Eye (tissue), 1 donor: ENCODE results near the gene MTHFSD.

ENCODE experiments used
- DNase-seq: peaks from one replicate; pipeline ENCODE4 v3.0.0-alpha.2; 2015

The MTHFSD gene

DNA sequence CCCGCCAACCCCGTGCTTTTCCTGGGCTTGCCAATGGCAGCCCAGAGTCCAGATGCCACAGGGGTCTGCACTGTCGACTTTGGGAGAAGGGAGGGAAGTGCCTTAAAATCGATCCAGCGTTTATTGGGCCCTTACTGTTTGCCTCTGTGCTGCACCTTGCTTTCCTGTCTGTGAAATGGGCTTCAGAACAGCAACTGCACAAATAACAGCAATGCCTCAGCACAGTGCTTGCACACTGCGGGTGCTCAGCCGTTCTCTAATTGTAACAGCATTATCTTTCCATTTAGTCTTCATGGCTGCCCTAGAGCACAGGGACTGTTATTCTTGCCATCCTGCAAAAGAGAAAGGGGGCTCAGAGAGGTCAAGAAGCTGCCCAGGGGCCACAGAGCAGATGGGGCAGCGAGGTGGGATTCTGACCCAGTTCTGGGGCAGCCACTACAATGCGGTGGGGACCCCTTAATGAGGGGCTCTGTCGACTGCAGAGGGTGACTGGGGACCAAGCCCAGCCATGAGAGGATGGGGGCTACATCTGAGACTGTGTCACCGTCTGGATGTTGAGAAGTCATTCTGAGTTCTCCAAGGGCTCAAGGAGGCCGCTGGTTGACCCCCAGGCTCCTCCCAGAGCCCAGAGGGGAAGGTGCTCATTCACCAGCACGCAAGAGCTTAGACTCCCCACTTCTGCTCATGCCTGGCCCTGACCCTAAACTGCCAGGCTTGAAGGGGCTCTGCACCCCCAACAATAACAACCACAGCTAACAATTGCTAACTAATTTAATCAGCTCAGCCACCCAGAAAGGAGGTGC, 54.1 kb downstream of the MTHFSD start:
- DNase-seq, result no peak

GRCh38 chr16:86499889-86500707, 54.9 kb downstream of the MTHFSD start:
- peak; percentile 49 for DNase-seq

- no peak for DNase-seq
These were observed 55.6 kb downstream of the MTHFSD start for GRCh38 chr16:86499440-86499786.

DNA sequence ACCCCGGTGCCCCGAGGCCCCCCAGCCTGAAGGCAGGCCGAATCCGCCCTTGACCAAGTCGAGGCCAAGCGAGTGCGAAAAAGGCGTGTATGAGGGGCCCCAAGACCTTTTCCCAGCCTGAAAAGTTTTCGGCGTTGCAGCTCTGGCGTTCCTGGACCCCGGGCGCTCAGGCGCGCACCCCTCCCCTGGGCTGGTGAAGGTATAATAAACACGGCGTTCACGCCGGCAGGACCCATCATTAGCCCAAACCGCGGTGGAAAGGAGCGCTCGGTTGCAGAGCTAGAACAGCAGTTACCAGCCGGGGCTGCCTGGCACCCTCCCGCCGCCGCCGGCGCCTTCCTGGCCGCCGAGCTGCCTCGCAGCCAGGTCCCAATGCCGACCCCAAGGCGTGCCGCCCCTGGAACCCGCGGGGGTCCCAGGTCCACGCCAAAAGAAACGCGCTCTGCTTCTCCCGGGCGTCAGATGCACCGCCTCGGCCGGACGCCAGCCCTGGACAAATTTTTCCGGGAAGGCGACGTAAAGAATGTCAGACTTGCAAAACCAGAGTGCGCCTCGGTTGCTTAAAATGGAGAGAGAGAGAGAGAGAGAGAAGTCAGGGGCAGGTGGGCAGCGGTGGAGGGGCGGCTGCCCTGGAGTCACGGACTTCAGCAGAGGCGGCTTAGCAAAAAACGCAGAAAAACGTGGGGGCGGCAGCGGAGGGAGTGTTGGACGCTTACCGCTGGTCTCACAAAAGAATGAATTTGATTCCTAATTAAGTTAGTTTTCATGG, 56.2 kb downstream of the MTHFSD start:
- peak; percentile 74 for DNase-seq

DNA sequence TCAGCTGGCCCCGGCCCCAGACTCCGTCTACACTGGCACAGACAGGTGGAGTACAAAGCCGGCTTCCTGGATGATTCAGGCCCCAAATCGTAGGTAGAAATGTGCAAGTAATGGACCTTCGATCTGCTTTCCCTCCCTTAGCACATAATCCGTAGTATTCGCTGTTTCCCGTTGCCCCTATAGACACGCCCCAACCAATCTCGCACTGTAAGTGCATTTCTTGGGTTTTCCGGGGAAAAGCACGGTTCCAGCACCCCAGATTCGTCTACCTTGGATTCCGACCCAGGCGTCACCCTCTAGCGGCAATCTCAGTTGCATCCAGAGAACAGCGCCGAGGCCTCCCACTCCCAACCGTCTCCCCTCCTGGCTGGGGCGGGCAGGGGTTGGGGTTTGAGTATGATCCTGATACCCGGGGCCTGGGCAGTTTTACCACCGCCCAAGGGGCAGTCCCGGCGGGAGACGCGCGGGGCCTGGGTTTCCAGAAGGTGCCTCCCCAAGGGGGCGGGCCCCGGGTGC, 56.8 kb downstream of the MTHFSD start:
- peak; percentile 52 for DNase-seq

DNA sequence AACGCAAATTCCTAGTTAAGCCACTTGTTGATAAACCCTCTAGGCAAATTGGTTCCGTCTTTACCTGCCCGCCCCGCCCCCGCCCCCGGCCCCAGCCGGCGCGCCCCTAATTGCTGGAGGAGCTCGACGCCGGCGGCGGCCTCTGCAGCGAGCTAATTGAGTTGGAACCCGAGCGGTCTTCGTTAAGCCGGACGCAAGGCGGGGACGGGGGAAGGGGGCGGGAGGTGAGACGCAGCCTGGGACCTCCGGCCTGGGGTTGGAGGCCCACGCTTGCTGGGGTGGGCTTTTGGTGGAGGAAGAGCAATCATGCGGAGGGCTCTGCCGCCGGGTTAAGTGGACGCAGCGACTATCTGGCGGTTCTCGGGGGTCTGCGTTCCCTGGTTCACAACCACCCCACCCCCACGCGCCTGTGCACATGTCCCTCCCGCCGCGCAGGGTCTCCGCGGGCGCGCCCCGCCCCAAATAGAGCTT, 57.4 kb downstream of the MTHFSD start:
- peak; percentile 70 for DNase-seq

DNA sequence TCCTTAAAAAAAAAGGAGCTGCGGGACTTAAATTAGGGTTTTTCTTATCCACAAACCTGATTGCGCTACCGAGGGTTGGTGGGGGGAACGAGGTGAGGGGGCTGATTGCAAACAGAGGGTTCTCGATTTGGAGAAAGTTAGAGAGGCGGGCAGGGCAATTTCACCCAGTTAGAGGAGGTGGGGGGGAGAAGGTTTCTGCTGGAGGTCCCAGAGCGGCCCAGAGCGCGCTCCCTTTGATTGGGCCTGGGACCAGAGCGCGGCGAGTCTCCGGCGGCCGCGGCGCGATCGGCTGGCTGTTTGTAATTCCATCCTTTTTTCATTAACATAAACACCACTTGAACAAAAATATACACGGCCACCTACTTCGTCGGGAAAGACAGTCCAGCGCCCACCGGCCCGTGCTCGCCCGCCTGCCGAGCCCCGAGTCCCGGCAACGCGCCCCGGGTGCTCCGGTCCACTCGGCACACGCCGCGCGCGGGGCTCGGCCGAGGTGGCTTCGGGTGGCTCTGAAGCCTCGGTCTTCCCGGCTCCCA, 58.0 kb downstream of the MTHFSD start:
- DNase-seq, result no peak

DNA sequence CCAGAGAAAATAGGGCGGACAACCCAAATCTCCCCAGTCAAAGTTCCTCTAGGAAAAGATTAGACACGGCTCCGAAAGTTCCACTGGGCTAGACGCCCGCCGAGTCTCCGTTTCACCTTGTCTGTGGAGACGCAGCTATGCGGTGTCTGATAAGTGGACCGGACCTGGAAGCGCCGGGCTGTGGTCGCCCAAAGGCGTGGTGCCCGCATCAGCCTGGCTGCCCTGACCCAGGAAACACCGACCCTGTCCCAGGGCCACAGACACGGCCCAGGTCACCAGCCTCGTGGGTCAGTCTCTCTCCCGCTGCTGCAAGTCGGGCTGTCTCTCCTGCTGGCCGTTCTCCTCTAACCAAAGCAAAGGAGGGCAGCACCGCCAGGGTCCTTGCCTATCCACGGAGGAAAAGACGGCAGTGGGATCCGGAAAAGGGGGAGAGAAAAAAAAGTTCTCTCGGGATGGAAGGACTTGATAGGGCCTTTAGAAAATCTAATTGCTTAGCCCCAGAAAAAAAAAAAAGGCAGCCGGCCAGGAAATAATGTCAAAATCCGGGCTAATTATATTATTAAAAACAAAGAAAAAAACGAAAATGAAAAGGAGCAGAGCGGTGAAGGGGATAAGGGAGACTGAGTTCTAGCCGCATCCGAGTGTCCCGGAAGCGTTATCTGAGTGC, 58.6 kb downstream of the MTHFSD start:
- DNase-seq, result peak; percentile 46

- peak; percentile 57 for DNase-seq
These were observed 59.2 kb downstream of the MTHFSD start for GRCh38 chr16:86495756-86496261.

DNA sequence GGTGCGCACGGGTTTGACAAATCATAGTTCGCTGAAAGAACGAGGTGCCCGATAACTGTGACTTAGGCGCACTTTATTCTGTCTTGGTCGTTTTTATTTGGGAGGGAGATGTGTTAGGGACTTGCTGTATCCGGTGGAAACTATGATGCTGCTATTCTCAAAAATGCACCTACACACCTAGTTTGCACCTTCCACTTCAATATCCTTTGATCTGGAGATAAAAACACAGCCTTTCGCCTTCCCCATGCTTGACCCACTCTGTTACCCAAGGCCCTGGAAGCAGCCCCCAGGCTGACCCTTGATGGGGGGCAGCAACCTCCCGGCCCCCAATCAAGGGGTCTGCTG, 59.7 kb downstream of the MTHFSD start:
- DNase-seq, result no peak

DNA sequence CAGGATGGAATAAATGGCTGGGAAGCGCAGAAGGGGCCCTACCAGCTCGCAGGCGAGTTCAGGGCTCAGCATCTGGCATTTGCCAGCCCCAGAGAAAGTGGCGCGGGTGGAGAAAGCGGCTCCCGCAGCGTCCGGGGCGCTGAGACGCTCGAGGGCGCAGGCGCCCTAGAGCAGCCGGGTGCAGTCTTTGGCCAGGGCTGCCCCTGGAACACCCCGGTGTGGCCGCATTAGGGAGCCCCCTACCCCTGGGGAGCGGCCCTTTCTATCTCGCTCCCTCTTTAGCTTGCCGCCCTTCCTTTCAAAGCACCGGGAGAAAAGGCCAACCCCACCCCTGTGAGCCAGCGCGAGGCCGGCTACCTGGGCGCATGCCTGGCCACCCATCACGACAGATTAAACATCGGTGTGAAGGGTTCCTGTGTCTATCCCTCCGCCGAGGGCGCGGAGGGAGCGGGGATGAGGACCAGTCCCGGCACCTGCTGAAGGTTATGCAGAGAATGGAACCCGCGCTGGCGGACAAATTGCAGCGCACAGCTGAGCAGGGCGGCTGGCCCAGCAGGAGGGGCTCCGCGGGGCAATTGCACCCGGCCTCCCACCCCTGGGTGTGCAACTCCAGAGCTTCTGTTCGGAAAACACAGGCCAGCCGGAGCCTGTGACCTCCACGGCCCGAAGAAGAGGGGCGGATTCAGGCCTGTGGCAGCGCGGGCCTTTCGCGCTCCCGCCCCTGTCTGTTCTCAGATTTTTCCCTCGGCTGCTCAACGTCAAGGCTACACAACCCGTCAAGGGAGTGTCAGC, 60.3 kb downstream of the MTHFSD start:
- peak; percentile 50 for DNase-seq

DNA sequence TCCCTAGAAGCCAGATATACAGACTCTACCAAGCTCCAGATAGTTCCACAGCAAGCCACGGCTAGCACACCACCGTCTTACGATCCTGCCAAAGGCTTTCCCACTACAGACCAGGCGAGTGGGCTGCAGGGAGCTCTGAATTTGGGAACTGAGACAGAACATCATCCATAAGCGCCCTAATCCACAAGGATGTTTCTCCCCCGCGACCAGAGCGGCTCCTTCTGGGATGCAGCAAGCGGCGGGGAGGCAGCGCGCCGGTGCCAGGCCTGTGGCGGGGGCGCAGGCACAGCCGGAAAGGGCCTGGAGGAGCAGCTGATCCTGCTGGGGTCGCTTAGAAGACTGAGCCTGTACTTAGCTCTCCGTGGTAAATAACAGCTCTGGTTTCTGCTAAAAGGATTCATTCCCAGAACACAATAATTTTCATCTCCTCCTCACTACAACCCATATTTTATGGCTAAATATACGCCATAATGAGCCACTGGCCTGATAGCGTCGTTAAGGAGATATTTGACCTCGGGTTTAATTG, 60.9 kb downstream of the MTHFSD start:
- DNase-seq, result peak; percentile 53

DNA sequence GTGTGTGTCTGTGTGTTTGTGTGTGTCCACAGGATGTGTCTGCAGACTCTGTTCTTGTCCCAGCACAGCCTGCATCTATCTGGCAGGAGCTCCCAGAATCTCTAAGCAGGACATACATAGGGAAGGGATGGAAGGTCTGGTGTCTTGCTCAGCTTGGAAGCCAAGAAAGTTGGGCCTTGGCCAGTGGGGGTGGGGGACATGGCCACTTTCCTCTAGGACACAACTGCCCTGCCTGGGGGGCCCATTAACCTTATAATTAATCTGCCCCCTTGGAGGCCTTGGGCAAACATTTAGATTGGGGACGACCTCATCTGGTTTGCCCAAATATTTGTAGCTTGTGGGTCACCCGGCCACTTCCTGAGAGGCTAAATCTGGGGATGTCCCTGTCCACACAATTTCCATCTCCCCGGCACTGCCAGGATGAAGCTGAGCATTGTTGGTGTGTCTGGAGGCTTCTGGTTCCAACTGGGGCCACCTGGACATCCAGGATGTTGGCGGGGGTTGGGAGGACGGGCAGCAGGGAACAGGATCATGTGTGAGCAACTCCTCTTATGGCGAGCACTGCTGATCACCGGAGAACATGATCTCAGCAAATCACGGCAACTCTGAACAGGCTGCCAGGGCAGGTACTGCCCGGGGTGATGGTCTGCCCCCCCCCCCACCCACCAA, 61.9 kb downstream of the MTHFSD start:
- no peak for DNase-seq

- no peak for DNase-seq
These were observed 62.6 kb downstream of the MTHFSD start for GRCh38 chr16:86492267-86492960.

DNA sequence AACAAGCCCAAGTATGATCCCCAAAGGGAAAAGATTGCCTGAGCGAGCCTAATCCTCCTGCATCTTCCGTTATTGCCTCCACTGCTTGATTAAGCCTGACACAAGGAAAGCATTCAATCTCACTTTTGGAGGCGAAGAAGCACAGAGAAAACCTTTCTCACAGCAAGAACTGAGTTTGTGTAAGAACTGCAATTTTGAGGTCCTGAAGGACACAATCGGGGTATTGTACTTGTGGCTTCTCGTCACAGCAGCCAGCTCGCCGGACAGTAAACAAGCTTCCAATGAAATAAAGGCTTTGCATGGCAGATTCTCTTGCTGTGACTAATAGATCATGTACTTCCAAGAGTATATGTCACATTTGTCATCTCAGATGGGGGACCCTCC, 63.4 kb downstream of the MTHFSD start:
- peak; percentile 32 for DNase-seq

GRCh38 chr16:86490859-86491639, 64.0 kb downstream of the MTHFSD start:
- no peak for DNase-seq

DNA sequence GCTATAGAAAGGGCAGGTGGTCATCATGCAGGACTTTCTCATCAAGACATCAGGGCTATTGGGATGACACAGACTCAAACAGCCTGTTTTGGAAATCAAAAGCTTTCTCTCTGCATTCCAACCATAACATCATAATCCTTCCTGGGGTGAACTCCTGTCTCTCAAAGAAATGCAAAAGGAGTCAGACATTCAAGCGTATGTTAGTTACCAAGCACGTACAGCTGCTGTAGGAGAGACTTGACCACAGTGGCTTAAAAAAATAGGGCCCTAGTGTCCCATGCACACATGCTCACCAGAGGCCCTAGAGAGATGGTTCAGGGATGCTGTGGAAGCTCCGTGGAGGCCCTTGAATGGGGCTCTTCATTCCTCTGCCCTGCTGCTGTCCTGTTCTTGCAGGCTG, 69.3 kb downstream of the MTHFSD start:
- DNase-seq, result no peak

DNA sequence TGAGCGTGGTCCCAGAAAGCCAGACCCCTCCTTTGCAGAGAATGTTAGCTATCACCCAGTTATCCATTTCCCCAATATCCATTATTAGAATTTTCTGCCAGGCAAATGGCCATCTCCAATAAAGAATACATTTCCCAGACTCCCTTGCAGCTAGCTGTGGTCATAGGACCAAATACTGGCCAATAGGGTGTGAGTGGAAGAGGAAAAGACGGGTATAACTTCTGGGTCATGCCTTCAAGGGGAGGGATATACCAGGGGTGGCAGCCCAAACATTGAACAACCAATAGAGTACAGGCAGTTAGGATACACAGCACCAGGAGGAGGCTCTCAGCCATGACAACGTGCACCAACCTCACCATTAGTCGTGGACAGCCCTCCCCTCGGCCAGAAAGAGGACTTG, 70.8 kb downstream of the MTHFSD start:
- no peak for DNase-seq

- DNase-seq, result no peak
These were observed 73.4 kb downstream of the MTHFSD start for GRCh38 chr16:86481607-86482006.
